GM23338 (cell line): ENCODE data around the gene OR5AP2. TPM values are rescaled to one million over a fixed set of nuclear protein-coding genes. Genes with fewer than 3 reads are reported as not detected.

Experiments used
- ATAC-seq: fragments of 200-7000 bp; cut with Tn5 transposase; 3 replicates; pipeline ENCODE4 v1.9.1; 2020
- DNase-seq: peaks from one replicate; pipeline ENCODE4 v3.0.0-alpha.2; 2015; ENCODE audit warnings: low spot score
- H2AFZ ChIP-seq: fragments of 200-600 bp; sonication (generic); 2 replicates; pipeline ENCODE4 v1.8.0; 2016; ENCODE audit warnings: antibody characterized with exemption, mild to moderate bottlenecking, moderate library complexity
- H3F3A ChIP-seq: fragments of 200-600 bp; sonication (generic); replicated peaks from 2 replicates; pipeline ENCODE4 v1.8.0; 2017; ENCODE audit warnings: antibody characterized with exemption, mixed run types, low read depth
- H3K27ac ChIP-seq: fragments of 200-600 bp; sonication (generic); 2 replicates; pipeline ENCODE4 v1.6.1; 2016; ENCODE audit warnings: low read depth
- H3K27me3 ChIP-seq: fragments of 200-600 bp; sonication (generic); 2 replicates; pipeline ENCODE4 v1.8.0; 2016; ENCODE audit warnings: mild to moderate bottlenecking, mixed run types, moderate library complexity; ENCODE audit not compliant: insufficient read depth
- H3K36me3 ChIP-seq: fragments of 200-600 bp; sonication (generic); 2 replicates; pipeline ENCODE4 v1.8.0; 2016; ENCODE audit warnings: mild to moderate bottlenecking; ENCODE audit not compliant: insufficient read depth
- H3K4me1 ChIP-seq: fragments of 200-600 bp; sonication (generic); 2 replicates; pipeline ENCODE4 v1.8.0; 2016; ENCODE audit warnings: mild to moderate bottlenecking, moderate library complexity; ENCODE audit not compliant: insufficient read depth
- H3K4me2 ChIP-seq: fragments of 200-600 bp; sonication (generic); 2 replicates; pipeline ENCODE4 v1.7.1; 2017; ENCODE audit warnings: mixed run types
- H3K4me3 ChIP-seq: fragments of 200-600 bp; sonication (generic); 2 replicates; pipeline ENCODE4 v1.6.1; 2016; ENCODE audit warnings: mixed run types
- H3K79me2 ChIP-seq: fragments of 200-600 bp; sonication (generic); replicated peaks from 2 replicates; pipeline ENCODE4 v1.8.0; 2017; ENCODE audit warnings: mild to moderate bottlenecking; ENCODE audit not compliant: insufficient read depth
- H3K9me2 ChIP-seq: fragments of 200-600 bp; sonication (generic); 2 replicates; pipeline ENCODE4 v1.8.0; 2017; ENCODE audit not compliant: insufficient read depth
- H4K20me1 ChIP-seq: fragments of 200-600 bp; sonication (generic); replicated peaks from 2 replicates; pipeline ENCODE4 v1.8.0; 2017; ENCODE audit warnings: mild to moderate bottlenecking; ENCODE audit not compliant: insufficient read depth
- H3K27ac Mint-ChIP-seq: 2 replicates; pipeline ENCODE4 v1.8.0; 2020; ENCODE audit warnings: inconsistent platforms, mild to moderate bottlenecking, moderate library complexity, mixed read lengths
- H3K27me3 Mint-ChIP-seq: 3 replicates; pipeline ENCODE4 v1.8.0; 2022; ENCODE audit warnings: low read depth, mild to moderate bottlenecking, moderate library complexity, mixed read lengths, inconsistent platforms; ENCODE audit not compliant: insufficient read depth, poor library complexity
- H3K36me3 Mint-ChIP-seq: 3 replicates; pipeline ENCODE4 v1.8.0; 2021; ENCODE audit warnings: low read depth, mild to moderate bottlenecking, inconsistent platforms, moderate library complexity, mixed read lengths
- H3K4me1 Mint-ChIP-seq: 3 replicates; pipeline ENCODE4 v1.8.0; 2020; ENCODE audit warnings: mild to moderate bottlenecking, inconsistent platforms, mixed read lengths
- H3K4me3 Mint-ChIP-seq: 3 replicates; pipeline ENCODE4 v1.8.0; 2021; ENCODE audit warnings: moderate library complexity, mild to moderate bottlenecking, inconsistent platforms, mixed read lengths
- H3K9me3 Mint-ChIP-seq: 3 replicates; pipeline ENCODE4 v1.8.0; 2020; ENCODE audit warnings: moderate library complexity, mild to moderate bottlenecking, inconsistent platforms, mixed read lengths
- CREB1 ChIP-seq: fragments of 250-450 bp; sonication (Bioruptor Pico); IDR thresholded peaks from 2 replicates; pipeline ENCODE4 v1.5.0; 2020; ENCODE audit warnings: low read depth, mild to moderate bottlenecking, moderate library complexity
- EZH2 ChIP-seq: fragments of 200-600 bp; sonication (generic); IDR thresholded peaks from one replicate; pipeline ENCODE4 v1.8.0; 2017; ENCODE audit warnings: antibody characterized with exemption, mild to moderate bottlenecking, low read depth; ENCODE audit not compliant: unreplicated experiment
- EZH2phosphoT487 ChIP-seq: fragments of 200-600 bp; sonication (generic); IDR thresholded peaks from one replicate; pipeline ENCODE4 v1.8.1; 2018; ENCODE audit warnings: antibody characterized with exemption; ENCODE audit not compliant: unreplicated experiment
- JUNB ChIP-seq: IDR thresholded peaks from one replicate; pipeline ENCODE4 v1.6.1; 2016; ENCODE audit warnings: antibody characterized with exemption; ENCODE audit not compliant: unreplicated experiment
- NANOG ChIP-seq: IDR thresholded peaks from 2 replicates; pipeline ENCODE4 v1.6.1; 2016; ENCODE audit warnings: antibody characterized with exemption, borderline replicate concordance
- POLR2AphosphoS5 ChIP-seq: IDR thresholded peaks from 2 replicates; pipeline ENCODE4 v1.6.1; 2016; ENCODE audit warnings: antibody characterized with exemption, low read depth
- STAT1 ChIP-seq: IDR thresholded peaks from one replicate; pipeline ENCODE4 v1.6.1; 2016; ENCODE audit warnings: antibody characterized with exemption; ENCODE audit not compliant: unreplicated experiment
- ZNF114 ChIP-seq: fragments of 250-450 bp; sonication (Bioruptor Pico); IDR thresholded peaks from 2 replicates; pipeline ENCODE4 v1.5.0; 2020; ENCODE audit warnings: mild to moderate bottlenecking, moderate library complexity
- ZNF331 ChIP-seq: fragments of 250-450 bp; sonication (Bioruptor Pico); IDR thresholded peaks from 2 replicates; pipeline ENCODE4 v1.5.0; 2020; ENCODE audit warnings: low read depth, mild to moderate bottlenecking, moderate library complexity
- polyA plus RNA-seq: library from polyadenylated mRNA; unstranded; fragments of >200 nt; fragmentation: Nextera tagmentation; extraction: Ambion mirVana; gene quantifications from 2 replicates; pipeline ENCODE4 v1.2.1, GENCODE V29; 2016
- total RNA-seq: library from RNA; depleted of rRNA; stranded (reverse); fragments of >200 nt; shearing (Covaris generic); gene quantifications from 2 replicates; pipeline ENCODE4 v1.2.3, GENCODE V29; 2014
- TF ChIP-seq, protein P1 (sequence below), 2 experiments: fragments of 200-600 bp in 1 of 2; sonication (generic) in 1 of 2; conservative IDR thresholded peaks; 2 replicates each; pipeline versions ENCODE4 v1.5.1 to v1.6.1; 2016 to 2017; ENCODE audit warnings: antibody characterized with exemption in 2 of 2, low read depth in 2 of 2, mild to moderate bottlenecking in 2 of 2, moderate library complexity in 1 of 2
- TF ChIP-seq, protein P2 (sequence below): IDR thresholded peaks from one replicate; pipeline ENCODE4 v1.6.1; 2018; ENCODE audit warnings: antibody characterized with exemption; ENCODE audit not compliant: unreplicated experiment

OR5AP2 gene
- total and polyA plus RNA-seq, 2 experiments from 2014 or later, result not detected

DNA sequence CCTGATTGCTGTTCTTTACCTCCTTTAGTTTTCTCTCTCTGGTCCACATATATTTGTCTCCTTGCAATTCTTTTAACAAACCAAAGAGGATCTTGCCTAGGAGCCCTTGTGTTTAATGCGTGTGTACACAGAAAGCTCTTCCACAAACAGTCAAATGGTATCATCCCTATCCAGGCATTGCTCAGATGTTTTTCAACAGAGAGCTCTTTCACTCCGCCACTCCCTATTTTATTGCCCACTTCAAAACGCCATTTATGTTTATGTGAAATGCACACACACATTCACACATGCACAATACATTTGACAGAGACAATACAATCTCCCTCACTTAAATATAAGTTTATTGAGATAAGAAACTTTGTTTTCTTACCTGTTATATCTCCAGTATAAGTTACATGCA lies 4.7 kb downstream of the OR5AP2 start:
- Mint-ChIP-seq H3K4me1 (no peaks in the 10 kb centered on the region), H3K27ac (no peak overlapping the region), H3K27me3 (no peaks in the 10 kb centered on the region), H3K36me3 (no peaks in the 10 kb centered on the region), H3K4me3 (no peak overlapping the region), H3K9me3 (no peaks in the 10 kb centered on the region; the same call in 2 of the 3 replicates)
- H3K27me3 ChIP-seq, result no peaks in the 10 kb centered on the region
- H3K79me2 ChIP-seq, result no peaks in the 10 kb centered on the region
- no peaks in the 10 kb centered on the region for H3K4me1 ChIP-seq
- no peak overlapping the region for H3K4me3 ChIP-seq
- H3K36me3 ChIP-seq, result no peaks in the 10 kb centered on the region
- no peak for ATAC-seq
- no peaks in the 10 kb centered on the region for H3F3A ChIP-seq
- no peak overlapping the region for H3K4me2 ChIP-seq
- DNase-seq, result no peak
- H3K27ac ChIP-seq, result no peak overlapping the region
- no peak overlapping the region for H2AFZ ChIP-seq
- H4K20me1 ChIP-seq, result no peaks in the 10 kb centered on the region
- TF ChIP-seq, protein P1, sequence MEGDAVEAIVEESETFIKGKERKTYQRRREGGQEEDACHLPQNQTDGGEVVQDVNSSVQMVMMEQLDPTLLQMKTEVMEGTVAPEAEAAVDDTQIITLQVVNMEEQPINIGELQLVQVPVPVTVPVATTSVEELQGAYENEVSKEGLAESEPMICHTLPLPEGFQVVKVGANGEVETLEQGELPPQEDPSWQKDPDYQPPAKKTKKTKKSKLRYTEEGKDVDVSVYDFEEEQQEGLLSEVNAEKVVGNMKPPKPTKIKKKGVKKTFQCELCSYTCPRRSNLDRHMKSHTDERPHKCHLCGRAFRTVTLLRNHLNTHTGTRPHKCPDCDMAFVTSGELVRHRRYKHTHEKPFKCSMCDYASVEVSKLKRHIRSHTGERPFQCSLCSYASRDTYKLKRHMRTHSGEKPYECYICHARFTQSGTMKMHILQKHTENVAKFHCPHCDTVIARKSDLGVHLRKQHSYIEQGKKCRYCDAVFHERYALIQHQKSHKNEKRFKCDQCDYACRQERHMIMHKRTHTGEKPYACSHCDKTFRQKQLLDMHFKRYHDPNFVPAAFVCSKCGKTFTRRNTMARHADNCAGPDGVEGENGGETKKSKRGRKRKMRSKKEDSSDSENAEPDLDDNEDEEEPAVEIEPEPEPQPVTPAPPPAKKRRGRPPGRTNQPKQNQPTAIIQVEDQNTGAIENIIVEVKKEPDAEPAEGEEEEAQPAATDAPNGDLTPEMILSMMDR (conservative IDR thresholded peaks at IDR 0.05; ENCODE audit: low read depth in 2 of 2), result no peak
- TF ChIP-seq JUNB (no peak), POLR2AphosphoS5 (no peak), ZNF331 (CRISPR knock-in tag) (no peak), EZH2phosphoT487 (no peak), NANOG (no peak), STAT1 (no peak), CREB1 (no peak), ZNF114 (CRISPR knock-in tag) (no peak), EZH2 (no peak)
- TF ChIP-seq, protein P2, sequence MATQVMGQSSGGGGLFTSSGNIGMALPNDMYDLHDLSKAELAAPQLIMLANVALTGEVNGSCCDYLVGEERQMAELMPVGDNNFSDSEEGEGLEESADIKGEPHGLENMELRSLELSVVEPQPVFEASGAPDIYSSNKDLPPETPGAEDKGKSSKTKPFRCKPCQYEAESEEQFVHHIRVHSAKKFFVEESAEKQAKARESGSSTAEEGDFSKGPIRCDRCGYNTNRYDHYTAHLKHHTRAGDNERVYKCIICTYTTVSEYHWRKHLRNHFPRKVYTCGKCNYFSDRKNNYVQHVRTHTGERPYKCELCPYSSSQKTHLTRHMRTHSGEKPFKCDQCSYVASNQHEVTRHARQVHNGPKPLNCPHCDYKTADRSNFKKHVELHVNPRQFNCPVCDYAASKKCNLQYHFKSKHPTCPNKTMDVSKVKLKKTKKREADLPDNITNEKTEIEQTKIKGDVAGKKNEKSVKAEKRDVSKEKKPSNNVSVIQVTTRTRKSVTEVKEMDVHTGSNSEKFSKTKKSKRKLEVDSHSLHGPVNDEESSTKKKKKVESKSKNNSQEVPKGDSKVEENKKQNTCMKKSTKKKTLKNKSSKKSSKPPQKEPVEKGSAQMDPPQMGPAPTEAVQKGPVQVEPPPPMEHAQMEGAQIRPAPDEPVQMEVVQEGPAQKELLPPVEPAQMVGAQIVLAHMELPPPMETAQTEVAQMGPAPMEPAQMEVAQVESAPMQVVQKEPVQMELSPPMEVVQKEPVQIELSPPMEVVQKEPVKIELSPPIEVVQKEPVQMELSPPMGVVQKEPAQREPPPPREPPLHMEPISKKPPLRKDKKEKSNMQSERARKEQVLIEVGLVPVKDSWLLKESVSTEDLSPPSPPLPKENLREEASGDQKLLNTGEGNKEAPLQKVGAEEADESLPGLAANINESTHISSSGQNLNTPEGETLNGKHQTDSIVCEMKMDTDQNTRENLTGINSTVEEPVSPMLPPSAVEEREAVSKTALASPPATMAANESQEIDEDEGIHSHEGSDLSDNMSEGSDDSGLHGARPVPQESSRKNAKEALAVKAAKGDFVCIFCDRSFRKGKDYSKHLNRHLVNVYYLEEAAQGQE, result no peak
- H3K9me2 ChIP-seq, result peaks cover 11% of the 10 kb centered on the region; the same call in 1 of the 2 replicates

DNA sequence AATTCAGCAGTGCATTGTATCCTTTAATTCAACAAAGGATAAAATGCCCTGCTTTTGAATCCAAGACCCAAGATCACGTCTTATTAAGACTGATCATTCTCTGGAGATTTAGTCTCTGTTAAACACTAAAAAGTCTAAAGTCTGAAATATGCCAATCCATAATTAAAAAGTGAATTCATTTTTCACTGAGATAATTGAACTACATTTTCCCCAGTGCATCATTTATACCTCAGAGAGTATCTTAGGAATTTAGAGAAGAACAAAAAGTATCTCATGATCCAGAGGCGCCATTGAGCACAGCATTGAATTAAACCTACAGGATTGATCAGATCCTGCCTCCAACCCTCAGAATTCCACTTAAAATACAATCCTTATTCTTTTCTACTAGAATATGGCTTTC lies 5.4 kb downstream of the OR5AP2 start:
- Histone ChIP-seq H4K20me1 (no peaks in the 10 kb centered on the region), H3K27ac (no peak overlapping the region), H3K36me3 (no peaks in the 10 kb centered on the region), H3F3A (no peaks in the 10 kb centered on the region), H3K4me3 (no peak overlapping the region), H3K79me2 (no peaks in the 10 kb centered on the region), H2AFZ (no peak overlapping the region), H3K4me1 (no peaks in the 10 kb centered on the region), H3K9me2 (peaks cover 6% of the 10 kb centered on the region; the same call in 1 of the 2 replicates), H3K4me2 (no peak overlapping the region), H3K27me3 (no peaks in the 10 kb centered on the region)
- Mint-ChIP-seq H3K4me1 (no peaks in the 10 kb centered on the region), H3K36me3 (no peaks in the 10 kb centered on the region), H3K27ac (no peak overlapping the region), H3K4me3 (no peak overlapping the region), H3K9me3 (no peaks in the 10 kb centered on the region; the same call in 2 of the 3 replicates), H3K27me3 (no peaks in the 10 kb centered on the region)
- ATAC-seq, result no peak
- no peak for DNase-seq
- TF ChIP-seq, protein P2, result no peak
- no peak for TF ChIP-seq CREB1
- no peak for TF ChIP-seq EZH2phosphoT487
- TF ChIP-seq, protein P1 (conservative IDR thresholded peaks at IDR 0.05; ENCODE audit: low read depth in 2 of 2), result no peak
- TF ChIP-seq POLR2AphosphoS5, result no peak
- no peak for TF ChIP-seq STAT1
- TF ChIP-seq ZNF331 (CRISPR knock-in tag), result no peak
- no peak for TF ChIP-seq EZH2
- no peak for TF ChIP-seq ZNF114 (CRISPR knock-in tag)
